HepG2 (cell line): ENCODE results near the gene AUNIP. TPM values are rescaled to one million over a fixed set of nuclear protein-coding genes. Genes with fewer than 3 reads are reported as not detected.

Experiments
- CEBPB ChIP-seq: IDR thresholded peaks from 2 replicates; pipeline ENCODE4 v1.6.1; 2011; ENCODE audit warnings: low read depth, low read length, improper control_type of control experiment, borderline replicate concordance
- ELF3 ChIP-seq: IDR thresholded peaks from 2 replicates; pipeline ENCODE4 v1.6.1; 2016; ENCODE audit warnings: missing genetic modification reagents, missing compliant biosample characterization
- HDAC2 ChIP-seq: sonication (generic); formaldehyde crosslinking; IDR thresholded peaks from 2 replicates; pipeline ENCODE4 v1.4.0; 2020; ENCODE audit warnings: missing genetic modification reagents
- HOXA9 ChIP-seq: sonication (generic); formaldehyde crosslinking; IDR thresholded peaks from 2 replicates; pipeline ENCODE4 v1.8.1; 2022; ENCODE audit warnings: missing genetic modification reagents, mild to moderate bottlenecking, moderate library complexity, borderline replicate concordance
- KMT2A ChIP-seq: sonication (generic); formaldehyde crosslinking; IDR thresholded peaks from 2 replicates; pipeline ENCODE4 v1.4.0; 2020; ENCODE audit warnings: missing genetic modification reagents
- MZF1 ChIP-seq: sonication (generic); formaldehyde crosslinking; IDR thresholded peaks from 2 replicates; pipeline ENCODE4 v1.8.1; 2023; ENCODE audit warnings: mild to moderate bottlenecking, missing genetic modification reagents, borderline replicate concordance
- NR2F6 ChIP-seq, 2 experiments: IDR thresholded peaks; 2 replicates each; pipeline ENCODE4 v1.6.1; 2016; ENCODE audit warnings: antibody characterized with exemption in 1 of 2, mild to moderate bottlenecking in 1 of 2
- PHB2 ChIP-seq: fragments of 450-650 bp; IDR thresholded peaks from 2 replicates; pipeline ENCODE4 v1.6.1; 2018; ENCODE audit not compliant: partially characterized antibody
- SOX6 ChIP-seq, 2 experiments: fragments of 450-650 bp in 1 of 2; sonication (generic) in 1 of 2; formaldehyde crosslinking in 1 of 2; IDR thresholded peaks; 2 replicates each; pipeline versions ENCODE4 v1.4.0 to v1.6.1; 2017 to 2020; ENCODE audit warnings: antibody characterized with exemption in 1 of 2, mild to moderate bottlenecking in 1 of 2, missing genetic modification reagents in 1 of 2
- U2AF1 ChIP-seq: fragments of 200-400 bp; formaldehyde crosslinking; optimal IDR thresholded peaks from 2 replicates; pipeline ENCODE3; 2017; ENCODE audit warnings: mild to moderate bottlenecking, low read depth, low read length
- ZFP62 ChIP-seq: sonication (generic); formaldehyde crosslinking; IDR thresholded peaks from 2 replicates; pipeline ENCODE4 v1.4.0; 2020; ENCODE audit warnings: missing genetic modification reagents
- ZMYM3 ChIP-seq: sonication (generic); formaldehyde crosslinking; IDR thresholded peaks from 2 replicates; pipeline ENCODE4 v1.5.1; 2020; ENCODE audit warnings: mild to moderate bottlenecking, missing genetic modification reagents
- ZNF3 ChIP-seq: IDR thresholded peaks from 2 replicates; pipeline ENCODE4 v1.7.0; 2017; ENCODE audit warnings: inconsistent platforms
- ZNF577 ChIP-seq: sonication (generic); formaldehyde crosslinking; IDR thresholded peaks from 2 replicates; pipeline ENCODE4 v1.4.0; 2020; ENCODE audit warnings: mild to moderate bottlenecking, low read depth, missing genetic modification reagents, borderline replicate concordance
- ZNF883 ChIP-seq: sonication (generic); formaldehyde crosslinking; IDR thresholded peaks from 2 replicates; pipeline ENCODE4 v1.5.1; 2020; ENCODE audit warnings: mild to moderate bottlenecking, missing genetic modification reagents; ENCODE audit errors: not compliant biosample characterization
- polyA plus RNA-seq, 8 experiments: library from polyadenylated mRNA; depleted of rRNA in 3 of 8; stranded (reverse) in 7 of 8; unstranded in 1 of 8; fragments of >200 nt; fragmentation: Illumina TruSeq in 4 of 8; extraction: Trizol in 4 of 8; gene quantifications; 2 replicates each; pipeline versions ENCODE4 v1.2.1 to v1.2.3, GENCODE V29; 2011 to 2016; ENCODE audit warnings: low read depth in 4 of 8, missing spikeins in 1 of 8, mixed read lengths in 1 of 8; ENCODE audit not compliant: insufficient read depth in 1 of 8
- total RNA-seq, 5 experiments: library from RNA; depleted of rRNA; stranded (reverse); fragments of >200 nt; fragmentation: Illumina TruSeq; extraction: Trizol; gene quantifications; 2 replicates each; pipeline ENCODE4 v1.2.3, GENCODE V29; 2016; ENCODE audit warnings: low read depth in 1 of 5
- TF ChIP-seq, protein P1 (sequence below): sonication (generic); formaldehyde crosslinking; IDR thresholded peaks from 2 replicates; pipeline ENCODE4 v1.4.0; 2020; ENCODE audit warnings: missing genetic modification reagents
- TF ChIP-seq, protein P2 (sequence below): sonication (generic); formaldehyde crosslinking; IDR thresholded peaks from 2 replicates; pipeline ENCODE4 v1.5.0; 2020; ENCODE audit warnings: mild to moderate bottlenecking, missing genetic modification reagents
- TF ChIP-seq, protein P3 (sequence below): sonication (generic); formaldehyde crosslinking; IDR thresholded peaks from 2 replicates; pipeline ENCODE4 v1.5.0; 2020; ENCODE audit warnings: mild to moderate bottlenecking, missing genetic modification reagents, borderline replicate concordance

Gene AUNIP
- total and polyA plus RNA-seq, 2 of the 13 experiments (the other 11 are each of a cell fraction or from before 2014, with no cell fraction given) = 3.8 to 12.3 TPM

DNA sequence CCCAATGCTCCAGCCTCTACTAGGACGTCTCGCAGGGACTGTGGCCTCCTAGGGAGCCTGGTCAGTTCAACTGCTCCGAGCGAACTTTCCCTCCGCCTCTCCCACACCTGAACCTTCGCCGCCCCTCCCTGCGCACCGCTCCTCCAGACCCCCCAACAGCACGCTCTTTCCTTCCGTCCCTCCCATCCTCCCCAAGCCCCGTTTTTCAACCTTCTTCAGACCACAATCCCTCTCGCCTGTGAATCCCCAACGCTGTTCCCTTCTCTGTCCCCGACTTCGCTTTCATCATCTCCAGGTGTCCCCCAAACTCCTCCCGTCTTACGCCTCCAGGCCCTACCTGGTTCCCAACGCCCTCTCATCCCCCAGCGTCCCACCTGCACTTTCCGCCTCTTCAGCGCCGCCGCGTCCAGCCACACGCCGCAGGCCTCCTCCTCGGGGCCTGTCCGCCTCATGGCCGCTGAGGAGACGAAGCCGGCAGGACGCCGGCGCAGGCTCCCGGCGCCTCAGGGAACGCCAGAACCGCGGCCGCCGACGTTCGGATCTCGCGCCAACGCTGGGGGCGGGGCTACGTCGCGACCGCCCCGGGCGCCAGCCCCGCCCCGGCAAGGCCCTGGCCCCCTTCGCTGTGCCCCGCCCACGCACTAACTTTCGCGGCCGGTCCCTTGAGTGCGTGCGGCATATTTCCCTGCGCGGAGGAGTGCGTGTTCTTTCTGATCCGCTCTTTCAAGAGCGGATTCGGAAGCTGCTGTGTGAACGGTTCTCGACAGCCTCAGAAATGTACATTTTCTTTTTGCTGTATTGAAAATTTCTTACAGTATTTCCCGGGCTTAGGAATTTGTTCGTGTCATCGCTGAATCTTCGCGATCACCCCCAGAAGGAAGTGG, at the start of gene AUNIP (continued):
- TF ChIP-seq, protein P1, sequence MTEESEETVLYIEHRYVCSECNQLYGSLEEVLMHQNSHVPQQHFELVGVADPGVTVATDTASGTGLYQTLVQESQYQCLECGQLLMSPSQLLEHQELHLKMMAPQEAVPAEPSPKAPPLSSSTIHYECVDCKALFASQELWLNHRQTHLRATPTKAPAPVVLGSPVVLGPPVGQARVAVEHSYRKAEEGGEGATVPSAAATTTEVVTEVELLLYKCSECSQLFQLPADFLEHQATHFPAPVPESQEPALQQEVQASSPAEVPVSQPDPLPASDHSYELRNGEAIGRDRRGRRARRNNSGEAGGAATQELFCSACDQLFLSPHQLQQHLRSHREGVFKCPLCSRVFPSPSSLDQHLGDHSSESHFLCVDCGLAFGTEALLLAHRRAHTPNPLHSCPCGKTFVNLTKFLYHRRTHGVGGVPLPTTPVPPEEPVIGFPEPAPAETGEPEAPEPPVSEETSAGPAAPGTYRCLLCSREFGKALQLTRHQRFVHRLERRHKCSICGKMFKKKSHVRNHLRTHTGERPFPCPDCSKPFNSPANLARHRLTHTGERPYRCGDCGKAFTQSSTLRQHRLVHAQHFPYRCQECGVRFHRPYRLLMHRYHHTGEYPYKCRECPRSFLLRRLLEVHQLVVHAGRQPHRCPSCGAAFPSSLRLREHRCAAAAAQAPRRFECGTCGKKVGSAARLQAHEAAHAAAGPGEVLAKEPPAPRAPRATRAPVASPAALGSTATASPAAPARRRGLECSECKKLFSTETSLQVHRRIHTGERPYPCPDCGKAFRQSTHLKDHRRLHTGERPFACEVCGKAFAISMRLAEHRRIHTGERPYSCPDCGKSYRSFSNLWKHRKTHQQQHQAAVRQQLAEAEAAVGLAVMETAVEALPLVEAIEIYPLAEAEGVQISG (CRISPR knock-in tag) = peak; percentile 68
- TF ChIP-seq ZMYM3 (CRISPR knock-in tag) (no peak), ZFP62 (CRISPR knock-in tag) (no peak), ZNF577 (no peak), MZF1 (CRISPR knock-in tag) (no peak; the same call in 1 of the 2 replicates), PHB2 (no peak), KMT2A (CRISPR knock-in tag) (peak; percentile 87), HDAC2 (CRISPR knock-in tag) (no peak; the same call in 1 of the 2 replicates), ZNF3 (CRISPR knock-in tag) (no peak), ELF3 (CRISPR knock-in tag) (peak; percentile 83), NR2F6 (IDR thresholded peaks at IDR 0.05) (no peak), NR2F6 (CRISPR knock-in tag; IDR thresholded peaks at IDR 0.05) (no peak), SOX6 (IDR thresholded peaks at IDR 0.05) (no peak), SOX6 (CRISPR knock-in tag; IDR thresholded peaks at IDR 0.05) (peak; percentile 37; the same call in 1 of the 2 replicates), ZNF883 (peak; percentile 60), CEBPB (no peak), HOXA9 (0 out of 2 replicates have a peak, but pooled peaks have one; percentile 88), U2AF1 (no peak)
- TF ChIP-seq, protein P2, sequence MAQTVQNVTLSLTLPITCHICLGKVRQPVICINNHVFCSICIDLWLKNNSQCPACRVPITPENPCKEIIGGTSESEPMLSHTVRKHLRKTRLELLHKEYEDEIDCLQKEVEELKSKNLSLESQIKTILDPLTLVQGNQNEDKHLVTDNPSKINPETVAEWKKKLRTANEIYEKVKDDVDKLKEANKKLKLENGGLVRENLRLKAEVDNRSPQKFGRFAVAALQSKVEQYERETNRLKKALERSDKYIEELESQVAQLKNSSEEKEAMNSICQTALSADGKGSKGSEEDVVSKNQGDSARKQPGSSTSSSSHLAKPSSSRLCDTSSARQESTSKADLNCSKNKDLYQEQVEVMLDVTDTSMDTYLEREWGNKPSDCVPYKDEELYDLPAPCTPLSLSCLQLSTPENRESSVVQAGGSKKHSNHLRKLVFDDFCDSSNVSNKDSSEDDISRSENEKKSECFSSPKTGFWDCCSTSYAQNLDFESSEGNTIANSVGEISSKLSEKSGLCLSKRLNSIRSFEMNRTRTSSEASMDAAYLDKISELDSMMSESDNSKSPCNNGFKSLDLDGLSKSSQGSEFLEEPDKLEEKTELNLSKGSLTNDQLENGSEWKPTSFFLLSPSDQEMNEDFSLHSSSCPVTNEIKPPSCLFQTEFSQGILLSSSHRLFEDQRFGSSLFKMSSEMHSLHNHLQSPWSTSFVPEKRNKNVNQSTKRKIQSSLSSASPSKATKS (CRISPR knock-in tag) = no peak
- TF ChIP-seq, protein P3, sequence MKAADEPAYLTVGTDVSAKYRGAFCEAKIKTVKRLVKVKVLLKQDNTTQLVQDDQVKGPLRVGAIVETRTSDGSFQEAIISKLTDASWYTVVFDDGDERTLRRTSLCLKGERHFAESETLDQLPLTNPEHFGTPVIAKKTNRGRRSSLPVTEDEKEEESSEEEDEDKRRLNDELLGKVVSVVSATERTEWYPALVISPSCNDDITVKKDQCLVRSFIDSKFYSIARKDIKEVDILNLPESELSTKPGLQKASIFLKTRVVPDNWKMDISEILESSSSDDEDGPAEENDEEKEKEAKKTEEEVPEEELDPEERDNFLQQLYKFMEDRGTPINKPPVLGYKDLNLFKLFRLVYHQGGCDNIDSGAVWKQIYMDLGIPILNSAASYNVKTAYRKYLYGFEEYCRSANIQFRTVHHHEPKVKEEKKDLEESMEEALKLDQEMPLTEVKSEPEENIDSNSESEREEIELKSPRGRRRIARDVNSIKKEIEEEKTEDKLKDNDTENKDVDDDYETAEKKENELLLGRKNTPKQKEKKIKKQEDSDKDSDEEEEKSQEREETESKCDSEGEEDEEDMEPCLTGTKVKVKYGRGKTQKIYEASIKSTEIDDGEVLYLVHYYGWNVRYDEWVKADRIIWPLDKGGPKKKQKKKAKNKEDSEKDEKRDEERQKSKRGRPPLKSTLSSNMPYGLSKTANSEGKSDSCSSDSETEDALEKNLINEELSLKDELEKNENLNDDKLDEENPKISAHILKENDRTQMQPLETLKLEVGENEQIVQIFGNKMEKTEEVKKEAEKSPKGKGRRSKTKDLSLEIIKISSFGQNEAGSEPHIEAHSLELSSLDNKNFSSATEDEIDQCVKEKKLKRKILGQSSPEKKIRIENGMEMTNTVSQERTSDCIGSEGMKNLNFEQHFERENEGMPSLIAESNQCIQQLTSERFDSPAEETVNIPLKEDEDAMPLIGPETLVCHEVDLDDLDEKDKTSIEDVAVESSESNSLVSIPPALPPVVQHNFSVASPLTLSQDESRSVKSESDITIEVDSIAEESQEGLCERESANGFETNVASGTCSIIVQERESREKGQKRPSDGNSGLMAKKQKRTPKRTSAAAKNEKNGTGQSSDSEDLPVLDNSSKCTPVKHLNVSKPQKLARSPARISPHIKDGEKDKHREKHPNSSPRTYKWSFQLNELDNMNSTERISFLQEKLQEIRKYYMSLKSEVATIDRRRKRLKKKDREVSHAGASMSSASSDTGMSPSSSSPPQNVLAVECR (CRISPR knock-in tag) = peak; percentile 100
